ENCODE results near the gene PCDHGA1.
"Not testable (repeated sequence)": the region's sequence is repeated elsewhere in the genome, so short reads cannot be mapped to it uniquely, and the experiment has no call there.

The PCDHGA1 gene

DNA sequence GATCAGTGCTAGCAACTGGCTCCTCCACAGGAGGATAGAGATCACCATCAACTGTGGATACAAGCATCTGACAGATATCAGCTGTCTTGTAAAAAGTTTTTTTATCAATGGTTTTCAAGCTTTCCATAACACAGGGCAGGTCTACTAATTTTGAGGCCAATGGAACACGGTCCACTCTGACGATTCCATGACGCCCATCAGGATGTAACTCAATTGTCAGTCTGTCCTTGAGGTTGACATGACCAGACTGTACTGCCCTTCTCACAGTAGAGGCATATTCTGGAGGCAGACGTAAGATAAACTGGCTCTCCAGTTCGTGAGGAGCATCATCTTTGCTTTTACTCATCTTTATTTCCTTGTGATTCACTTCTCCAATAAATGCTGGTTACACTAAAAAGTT is 10.6 kb upstream of the PCDHGA1 start:
- FAIRE-seq (no peak), DNase-seq (ENCODE audit: insufficient read length, low spot score) (no peak)
- TF ChIP-seq CTCF (IDR thresholded peaks at IDR 0.05; ENCODE audit: insufficient read depth, missing control alignments), result no peak

DNA sequence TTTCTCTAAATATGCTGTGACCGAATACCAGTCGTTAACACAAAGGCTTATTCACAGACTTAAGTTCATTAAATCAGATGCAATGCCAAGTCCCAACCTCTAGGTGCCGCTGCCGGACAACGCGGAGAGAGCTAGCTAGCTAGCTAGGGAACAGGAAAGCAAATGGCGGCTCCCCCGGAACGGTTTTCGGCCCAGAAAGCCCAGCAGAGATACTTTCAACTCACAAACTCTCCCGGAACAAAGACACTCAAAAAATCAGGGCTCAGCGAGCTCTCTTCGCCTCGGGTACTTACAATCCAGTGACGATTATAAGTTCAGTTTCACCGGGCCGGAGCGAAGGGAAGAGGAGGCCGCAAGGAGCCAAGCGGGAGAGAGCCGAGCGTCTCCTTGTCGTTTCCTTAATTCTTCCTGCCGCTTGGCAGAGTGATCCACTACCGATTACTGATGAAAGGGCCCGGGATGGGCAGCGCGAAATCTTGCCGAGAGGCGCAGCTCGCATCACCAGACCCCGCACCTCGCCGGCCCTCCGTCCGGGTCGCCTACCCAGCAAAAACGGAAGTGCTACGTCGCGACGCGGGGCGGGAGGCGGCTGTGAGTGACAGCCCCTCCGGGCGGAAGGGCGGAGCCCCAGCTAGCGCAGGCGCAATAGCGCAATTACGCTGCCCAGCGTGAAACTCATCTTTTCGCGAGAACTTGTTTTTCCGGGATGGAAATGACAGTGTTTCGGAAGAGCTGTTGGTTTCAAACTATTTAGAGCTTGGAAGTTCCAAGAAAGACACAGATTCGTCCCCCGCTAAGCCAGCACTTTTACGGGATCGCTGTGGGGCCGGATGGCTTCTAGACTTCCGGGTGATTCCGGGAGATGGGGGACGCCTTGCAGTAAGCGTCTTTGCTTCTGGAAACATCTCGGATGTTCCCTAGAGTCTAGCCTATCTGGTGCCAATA is 9.8 kb upstream of the PCDHGA1 start, which contains the start of gene TAF7:
Gene TAF7 (minus strand): TSS at position 560 of the 945 bp plus-strand sequence. CDS start 740 bp downstream, outside the sequence.
- TF ChIP-seq CTCF (IDR thresholded peaks at IDR 0.05; ENCODE audit: insufficient read depth, missing control alignments), result peak; percentile 86
- FAIRE-seq, result no peak
- DNase-seq (ENCODE audit: insufficient read length, low spot score), result no peak

GRCh38 chr5:141322261-141322660 is 8.1 kb upstream of the PCDHGA1 start:
- FAIRE-seq (no peak), DNase-seq (ENCODE audit: insufficient read length, low spot score) (no peak)
- TF ChIP-seq CTCF (IDR thresholded peaks at IDR 0.05; ENCODE audit: insufficient read depth, missing control alignments), result no peak

DNA sequence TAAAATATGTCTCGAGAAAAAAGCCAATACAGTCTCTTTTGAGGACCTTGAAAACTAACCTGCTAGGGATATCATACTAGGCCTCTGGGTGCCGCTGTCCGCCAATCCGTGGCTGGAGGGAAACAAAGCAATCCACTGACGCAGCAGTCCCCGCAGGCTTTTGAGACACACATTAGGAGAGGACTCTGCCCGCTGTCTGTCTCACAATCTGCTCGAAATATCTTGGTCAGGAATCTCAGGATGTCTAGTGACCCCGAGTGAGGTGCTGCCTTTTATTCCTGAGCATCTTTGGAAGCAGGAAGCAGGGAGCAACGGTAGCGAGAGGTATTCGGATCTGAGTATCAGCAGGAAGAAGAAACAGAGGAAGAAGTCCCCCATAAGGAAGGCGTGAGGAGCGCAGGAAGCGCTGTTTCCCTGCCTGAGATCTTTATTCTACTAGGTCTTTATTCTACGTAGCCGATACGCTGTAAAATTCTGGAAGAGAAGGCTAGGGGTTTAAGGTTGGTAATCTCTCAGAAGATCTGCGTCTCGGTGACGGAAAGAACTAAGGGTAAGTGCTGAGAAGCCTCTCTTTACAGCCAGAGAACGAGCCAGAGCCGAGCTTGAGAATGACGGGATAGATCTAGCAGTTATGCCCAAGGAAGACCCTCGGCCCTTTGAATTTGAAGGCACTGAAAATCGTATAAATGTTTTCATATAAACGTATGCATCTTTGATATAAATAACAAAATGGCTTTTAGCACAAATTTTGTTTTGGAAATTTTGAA is 4.0 kb upstream of the PCDHGA1 start:
- no peak for TF ChIP-seq CTCF (IDR thresholded peaks at IDR 0.05; ENCODE audit: insufficient read depth, missing control alignments)
- FAIRE-seq (no peak), DNase-seq (ENCODE audit: insufficient read length, low spot score) (no peak)

DNA sequence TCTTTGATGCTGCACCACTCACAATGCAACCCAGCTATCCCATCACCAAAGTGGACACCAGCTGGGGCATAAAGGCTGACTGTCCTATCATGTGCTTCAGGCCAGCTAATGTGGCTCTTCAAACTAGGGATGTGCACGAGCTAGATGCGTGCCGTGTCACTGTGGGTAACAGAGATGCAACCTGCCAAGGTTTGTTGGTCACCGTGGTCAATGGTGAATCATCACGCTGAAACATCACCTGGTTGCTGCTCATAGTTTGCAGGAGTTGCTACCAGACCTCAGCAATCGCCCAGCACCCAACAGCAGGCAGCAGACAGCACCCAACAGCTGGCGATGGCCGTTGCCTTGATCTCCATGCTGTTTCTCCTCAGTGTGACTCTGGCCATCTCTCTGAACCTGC is 2.1 kb upstream of the PCDHGA1 start:
- no peak for TF ChIP-seq CTCF (IDR thresholded peaks at IDR 0.05; ENCODE audit: insufficient read depth, missing control alignments)
- no peak for DNase-seq (ENCODE audit: insufficient read length, low spot score)
- FAIRE-seq, result no peak

GRCh38 chr5:141332571-141332970 is 2.3 kb downstream of the PCDHGA1 start:
- not testable (repeated sequence) for FAIRE-seq; DNase-seq (ENCODE audit: insufficient read length, low spot score)

DNA sequence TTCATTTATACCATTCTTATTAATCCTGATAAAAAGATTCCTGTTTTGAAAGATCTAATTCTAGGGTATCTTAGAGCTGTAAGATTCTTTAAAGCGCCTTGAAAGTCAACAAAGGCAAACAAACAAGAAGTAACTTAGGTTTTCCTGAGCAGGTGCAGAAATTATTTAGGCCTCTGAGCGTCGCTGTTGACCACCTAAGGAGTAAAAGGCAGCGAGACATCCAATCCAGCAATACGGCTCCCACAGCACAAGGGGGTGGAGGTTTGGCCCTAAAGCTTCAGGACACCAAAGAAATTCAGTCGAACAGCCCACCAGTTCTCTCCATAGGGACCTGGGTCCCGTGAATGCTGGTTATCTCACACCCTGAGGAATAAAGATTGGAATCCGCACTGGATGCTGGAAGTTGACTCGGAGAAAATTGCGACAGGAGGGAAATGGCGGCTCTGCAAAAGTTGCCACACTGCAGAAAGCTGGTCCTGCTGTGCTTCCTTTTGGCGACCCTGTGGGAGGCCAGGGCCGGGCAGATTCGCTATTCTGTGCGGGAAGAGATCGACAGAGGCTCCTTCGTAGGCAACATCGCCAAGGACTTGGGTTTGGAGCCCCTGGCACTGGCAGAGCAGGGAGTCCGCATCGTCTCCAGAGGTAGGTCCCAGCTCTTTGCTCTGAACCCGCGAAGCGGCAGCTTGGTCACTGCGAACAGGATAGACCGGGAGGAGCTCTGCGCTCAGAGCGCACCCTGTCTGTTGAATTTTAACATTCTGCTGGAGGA is 8.4 kb downstream of the PCDHGA1 start, which contains the start of gene PCDHGA2:
Gene PCDHGA2 (plus strand): TSS at position 223 of the 769 bp plus-strand sequence.
- TF ChIP-seq CTCF (IDR thresholded peaks at IDR 0.05; ENCODE audit: insufficient read depth, missing control alignments), result peak; percentile 38
- DNase-seq (ENCODE audit: insufficient read length, low spot score) (no peak), FAIRE-seq (no peak)

GRCh38 chr5:141340781-141341354 is 10.6 kb downstream of the PCDHGA1 start:
- not testable (repeated sequence) for DNase-seq (ENCODE audit: insufficient read length, low spot score); FAIRE-seq

Data from D721Med (cell line).